UCSD-AML1 (cell line): ENCODE results near the gene PCSK6.

Experiments
- DNase-seq: peaks from one replicate; lab custom pipeline; 2025; ENCODE audit not compliant: unreplicated experiment; lab: John Stamatoyannopoulos, UW

The PCSK6 gene

GRCh38 chr15:101483462-101483861, 6.0 kb downstream of the PCSK6 start:
- no peak for DNase-seq

GRCh38 chr15:101482526-101483371, 6.8 kb downstream of the PCSK6 start:
- DNase-seq, result no peak

DNA sequence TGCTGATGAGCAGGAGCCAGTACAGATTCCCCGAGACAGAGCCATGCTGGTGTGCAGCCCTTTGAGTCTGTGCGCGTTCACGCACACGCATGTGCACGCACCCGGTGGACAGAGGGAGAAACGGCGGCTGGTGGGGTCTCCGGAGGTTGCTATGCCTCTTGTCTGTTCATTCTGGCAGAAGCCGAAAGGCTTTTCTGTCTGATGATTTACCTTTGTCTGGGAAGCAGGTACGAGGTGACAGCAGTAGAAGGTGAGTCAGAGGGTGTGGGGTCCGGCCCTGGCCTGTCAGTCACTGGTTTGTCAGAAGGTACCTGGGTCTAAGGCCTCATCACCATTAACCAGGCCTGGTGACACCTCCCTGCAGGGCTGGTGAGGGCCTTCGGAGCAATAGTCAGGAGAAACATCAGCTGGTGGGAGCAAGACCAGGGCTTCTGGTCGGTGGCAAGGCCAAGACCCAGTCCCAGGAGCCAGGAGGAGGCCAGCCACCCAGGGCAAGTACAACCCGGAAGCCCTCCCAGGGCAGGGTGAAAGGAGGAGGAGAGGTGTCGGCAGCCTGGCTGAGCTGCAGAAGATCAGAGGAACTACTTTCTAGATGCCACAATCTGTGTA, 7.5 kb downstream of the PCSK6 start:
- DNase-seq, result no peak

- no peak for DNase-seq
These were observed 8.2 kb downstream of the PCSK6 start for GRCh38 chr15:101481381-101481705.

- DNase-seq, result no peak
These were observed 8.7 kb downstream of the PCSK6 start for GRCh38 chr15:101480613-101481380.

GRCh38 chr15:101479851-101480612, 9.5 kb downstream of the PCSK6 start:
- DNase-seq, result no peak

GRCh38 chr15:101479342-101479845, 10.1 kb downstream of the PCSK6 start:
- DNase-seq, result no peak

DNA sequence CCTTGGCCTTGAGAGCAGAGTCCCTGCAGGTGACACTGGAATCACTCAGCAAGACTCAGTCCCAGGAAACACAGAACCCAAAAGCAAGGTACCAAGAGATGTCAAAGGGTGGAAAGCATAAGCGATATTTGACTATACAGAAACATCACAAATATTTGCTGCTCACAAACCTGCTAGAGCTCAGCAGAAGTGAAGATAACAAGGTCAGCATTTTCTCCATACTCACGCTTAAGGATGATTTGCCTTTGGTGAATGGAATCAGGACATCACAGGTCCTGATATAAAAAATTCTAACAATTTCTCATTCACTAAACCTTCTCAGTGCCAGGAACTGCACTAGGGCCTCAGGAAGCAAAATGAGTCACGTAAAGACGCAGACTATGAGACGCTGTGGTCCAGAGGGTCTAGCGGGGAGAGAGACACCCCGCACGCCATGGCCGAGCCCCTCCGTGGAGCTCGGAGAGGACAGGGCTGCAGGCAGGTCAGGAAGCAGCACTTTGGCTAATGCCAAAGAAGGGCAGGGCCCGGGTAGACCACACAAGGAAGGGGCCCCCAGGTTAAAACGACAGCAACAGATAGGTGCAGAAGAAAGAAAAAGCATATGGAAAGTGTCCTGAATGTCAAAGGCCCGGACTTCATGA, 10.7 kb downstream of the PCSK6 start:
- DNase-seq, result no peak

DNA sequence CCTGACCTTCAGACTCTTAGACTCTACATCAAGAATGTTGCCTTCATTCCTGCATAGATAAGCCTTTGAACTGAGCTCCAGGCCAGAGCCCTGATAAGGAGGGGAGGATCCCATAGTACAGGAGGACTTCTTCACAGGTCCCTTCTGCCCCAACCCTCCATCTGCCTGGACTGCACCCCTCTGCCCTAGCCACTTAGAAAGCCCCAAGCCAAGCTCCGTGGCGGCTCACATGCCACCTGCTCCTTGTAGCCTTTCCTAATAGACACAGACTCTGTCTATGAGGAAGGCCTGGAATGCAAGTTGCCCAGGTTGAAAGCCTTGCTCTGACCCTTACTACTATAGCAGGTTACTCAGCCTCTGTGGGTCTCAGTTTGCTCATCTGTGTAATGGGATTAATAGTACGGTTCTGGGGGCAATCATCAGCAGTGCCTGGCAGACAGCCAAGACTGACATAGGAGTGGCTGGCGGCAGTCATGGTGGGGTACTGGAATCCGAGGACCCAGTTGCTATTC, 11.6 kb downstream of the PCSK6 start:
- no peak for DNase-seq

DNA sequence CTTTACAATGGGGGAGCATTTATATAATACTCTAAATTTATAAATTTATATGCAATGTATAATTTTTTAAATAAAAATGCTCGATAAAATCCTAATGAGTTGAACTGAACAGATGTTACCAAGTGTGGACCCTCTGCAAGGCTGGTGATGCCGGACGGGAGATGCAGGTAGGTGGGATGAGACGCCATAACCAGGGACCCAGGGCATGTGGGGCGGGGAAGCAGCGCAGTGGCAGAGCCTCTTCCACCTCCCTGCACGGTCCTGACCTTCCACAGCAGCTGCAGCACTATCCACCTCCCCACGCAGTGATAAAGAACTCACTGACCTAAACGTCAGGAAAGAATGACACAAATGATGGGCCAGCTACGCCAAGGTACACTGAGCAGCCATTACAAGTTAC, 12.8 kb downstream of the PCSK6 start:
- no peak for DNase-seq

DNA sequence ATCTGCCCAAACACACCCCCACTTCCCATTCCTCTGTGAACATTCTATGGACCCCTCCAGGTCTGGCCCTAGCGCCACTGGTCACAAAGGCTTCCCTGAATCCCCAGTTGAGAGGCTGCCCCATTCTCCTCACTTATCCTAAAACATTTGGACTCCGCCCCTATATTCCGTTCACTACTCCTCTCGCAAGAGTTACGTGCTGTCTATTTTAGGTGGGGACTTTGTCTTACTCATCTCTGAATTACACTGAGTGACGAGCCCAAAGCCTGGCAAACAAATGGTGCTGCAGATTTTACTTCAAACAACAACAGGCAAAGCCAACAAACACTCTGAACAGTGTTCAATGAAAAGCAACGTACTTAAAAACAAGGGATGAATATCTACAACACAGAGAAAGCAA, 14.5 kb downstream of the PCSK6 start:
- DNase-seq, result no peak

- DNase-seq, result no peak
These were observed 15.3 kb downstream of the PCSK6 start for GRCh38 chr15:101474233-101474632.

GRCh38 chr15:101472033-101472432, 17.5 kb downstream of the PCSK6 start:
- DNase-seq, result no peak

GRCh38 chr15:101470548-101471239, 18.8 kb downstream of the PCSK6 start:
- DNase-seq, result no peak

DNA sequence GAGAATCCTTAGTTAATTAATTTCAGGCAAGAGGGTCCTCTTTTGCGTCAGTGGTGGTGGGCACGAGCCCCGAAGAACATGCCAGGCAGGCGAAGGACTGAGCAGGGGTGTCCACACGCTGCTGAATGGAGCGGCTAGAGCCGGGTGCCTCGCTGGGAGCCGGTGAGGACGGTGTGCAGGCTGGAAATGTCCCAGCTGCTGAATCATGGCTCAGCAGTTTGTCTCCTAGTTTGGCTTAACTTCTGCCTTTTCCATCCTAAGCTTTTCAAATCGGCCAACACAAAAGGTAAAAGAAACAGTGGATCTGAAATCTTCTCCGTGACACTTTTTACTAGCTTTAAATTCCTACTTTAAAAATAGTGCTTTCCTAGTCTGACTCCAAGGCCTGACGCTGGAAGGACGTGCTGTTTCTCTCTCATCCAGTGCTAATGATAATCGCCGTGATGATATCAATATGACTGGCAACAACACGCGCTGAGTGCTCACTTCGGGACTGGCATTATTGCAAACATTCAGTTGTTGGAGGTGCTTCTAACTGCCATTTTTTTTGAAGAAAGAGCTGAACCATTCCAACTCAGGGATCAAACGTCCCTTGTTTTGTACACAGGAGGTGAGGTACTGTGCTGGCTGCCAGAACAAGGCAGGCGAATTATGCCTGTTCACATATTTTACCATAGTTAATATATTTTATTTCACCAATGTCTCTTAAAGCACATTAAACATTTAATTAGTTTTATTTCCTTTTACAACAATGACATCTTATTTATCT, 19.8 kb downstream of the PCSK6 start:
- DNase-seq, result no peak

GRCh38 chr15:101466188-101466587, 23.3 kb downstream of the PCSK6 start:
- no peak for DNase-seq

DNA sequence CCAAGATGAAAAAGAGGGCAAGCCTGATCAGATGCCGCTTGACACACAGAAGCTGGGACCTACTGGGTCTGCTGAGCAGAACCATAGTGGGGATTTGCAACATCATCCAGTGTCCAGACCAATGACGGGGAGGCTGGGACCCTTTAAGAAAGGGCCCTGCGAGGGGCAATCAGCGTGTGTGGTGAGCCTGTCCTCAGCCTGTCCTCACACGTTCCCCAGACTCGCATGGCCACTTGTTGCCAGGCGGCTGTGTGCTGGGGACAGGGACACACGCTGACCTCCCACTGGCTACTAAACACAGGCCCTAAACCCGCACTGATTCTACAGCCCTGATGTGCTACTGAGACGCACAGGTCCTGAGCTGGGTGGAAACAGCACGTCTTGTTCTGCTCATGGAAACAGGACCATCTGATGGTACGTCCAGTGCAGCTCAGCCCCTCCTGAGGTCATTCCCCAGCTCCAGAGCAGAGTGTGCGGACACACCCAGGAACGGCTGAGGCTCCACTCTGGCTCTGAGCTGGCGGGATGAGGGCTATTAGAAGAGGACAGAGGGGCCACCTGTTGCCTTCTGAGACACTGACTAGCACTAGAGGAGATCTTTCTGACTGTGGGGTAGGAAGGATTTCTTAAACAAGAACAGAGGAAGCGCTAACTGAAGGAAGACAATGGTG, 24.4 kb downstream of the PCSK6 start:
- DNase-seq, result no peak

DNA sequence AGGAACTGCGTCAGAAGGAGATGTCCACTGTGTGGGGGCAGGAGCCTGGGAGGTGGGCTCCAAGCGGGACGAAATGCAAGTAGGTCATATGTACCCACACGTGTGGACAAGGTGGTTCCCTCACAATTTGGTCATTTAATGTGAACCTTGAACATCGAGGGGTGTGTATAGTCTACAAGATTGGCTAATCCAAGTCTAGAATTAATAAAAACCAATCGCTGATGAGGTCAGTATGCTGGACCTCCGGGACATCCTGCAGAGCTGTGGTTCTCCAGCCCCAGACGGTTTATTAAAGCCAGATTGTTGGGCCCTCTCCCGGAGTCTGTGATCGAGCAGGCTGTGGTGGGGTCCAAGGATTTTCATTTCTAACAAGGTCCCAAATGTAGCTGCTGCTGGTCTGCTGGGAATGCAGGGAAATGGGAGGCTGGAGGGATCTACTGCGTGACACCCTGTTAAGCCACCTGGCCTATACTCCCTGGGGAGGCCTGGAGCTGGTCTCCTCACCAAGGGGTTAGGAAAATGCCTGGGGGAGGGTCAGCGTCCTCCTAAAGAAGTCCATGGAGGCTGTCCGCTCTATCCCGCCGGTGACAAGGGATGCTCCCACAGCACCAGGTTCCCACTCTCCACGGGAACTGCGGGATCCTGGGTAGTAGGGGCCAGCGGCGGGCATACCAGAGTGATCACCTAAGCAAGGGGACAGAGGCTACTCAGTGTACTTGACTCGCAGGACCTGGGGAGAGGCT, 25.1 kb downstream of the PCSK6 start:
- no peak for DNase-seq
